SK-N-SH treated with all-trans-retinoic acid at 6 μM for 48 hours (cell line): ENCODE measurements around the gene DLL4.

Source experiments
- ATAC-seq: fragments of 200-7000 bp; cut with Tn5 transposase; 3 replicates; pipeline ENCODE4 v1.9.1; 2020; ENCODE audit warnings: mild to moderate bottlenecking, moderate library complexity
- ARNTL ChIP-seq: fragments of 450-650 bp; formaldehyde crosslinking; IDR thresholded peaks from 2 replicates; pipeline ENCODE4 v1.5.0; 2020; ENCODE audit warnings: low read depth, mild to moderate bottlenecking, moderate library complexity, borderline replicate concordance
- BACH2 ChIP-seq: fragments of 250-450 bp; sonication (Bioruptor Pico); IDR thresholded peaks from 2 replicates; pipeline ENCODE4 v1.9.0; 2021; ENCODE audit warnings: mild to moderate bottlenecking, borderline replicate concordance
- CSDC2 ChIP-seq: fragments of 250-450 bp; sonication (Bioruptor Pico); IDR thresholded peaks from 2 replicates; pipeline ENCODE4 v1.5.0; 2020; ENCODE audit warnings: mild to moderate bottlenecking, moderate library complexity
- ESRRG ChIP-seq: fragments of 250-450 bp; sonication (Bioruptor Pico); IDR thresholded peaks from 2 replicates; pipeline ENCODE4 v1.6.1; 2021; ENCODE audit warnings: mild to moderate bottlenecking
- ISL1 ChIP-seq: fragments of 250-450 bp; sonication (Bioruptor Pico); IDR thresholded peaks from 2 replicates; pipeline ENCODE4 v2.1.2; 2022; ENCODE audit warnings: mild to moderate bottlenecking, moderate library complexity
- OSR1 ChIP-seq: fragments of 250-450 bp; sonication (Bioruptor Pico); IDR thresholded peaks from 2 replicates; pipeline ENCODE4 v1.8.0; 2022; ENCODE audit warnings: moderate library complexity, mild to moderate bottlenecking, inconsistent platforms
- PPARA ChIP-seq: fragments of 250-450 bp; sonication (Bioruptor Pico); IDR thresholded peaks from 2 replicates; pipeline ENCODE4 v1.5.0; 2020; ENCODE audit warnings: mild to moderate bottlenecking, borderline replicate concordance
- RARB ChIP-seq: fragments of 250-450 bp; sonication (Bioruptor Pico); IDR thresholded peaks from 2 replicates; pipeline ENCODE4 v1.8.0; 2021; ENCODE audit warnings: mild to moderate bottlenecking, moderate library complexity
- SNAI2 ChIP-seq: fragments of 250-450 bp; sonication (Bioruptor Pico); IDR thresholded peaks from 2 replicates; pipeline ENCODE4 v1.5.0; 2020; ENCODE audit warnings: mild to moderate bottlenecking, moderate library complexity
- TCF4 ChIP-seq: fragments of 250-450 bp; sonication (Bioruptor Pico); IDR thresholded peaks from 2 replicates; pipeline ENCODE4 v1.8.0; 2021; ENCODE audit warnings: mild to moderate bottlenecking, moderate library complexity, borderline replicate concordance
- TOX ChIP-seq: fragments of 250-450 bp; sonication (Bioruptor Pico); IDR thresholded peaks from 2 replicates; pipeline ENCODE4 v1.8.0; 2021; ENCODE audit warnings: mild to moderate bottlenecking, moderate library complexity, borderline replicate concordance
- ZFP3 ChIP-seq: fragments of 250-450 bp; sonication (Bioruptor Pico); IDR thresholded peaks from 2 replicates; pipeline ENCODE4 v1.5.0; 2020; ENCODE audit warnings: mild to moderate bottlenecking, moderate library complexity
- ZFP30 ChIP-seq: fragments of 450-650 bp; formaldehyde crosslinking; IDR thresholded peaks from 2 replicates; pipeline ENCODE4 v1.5.0; 2022; ENCODE audit warnings: mild to moderate bottlenecking, moderate library complexity
- ZNF565 ChIP-seq: fragments of 450-650 bp; formaldehyde crosslinking; conservative IDR thresholded peaks from 2 replicates; pipeline ENCODE4 v1.5.0; 2020; ENCODE audit warnings: low read depth, mild to moderate bottlenecking, moderate library complexity
- ZNF70 ChIP-seq: fragments of 450-650 bp; formaldehyde crosslinking; IDR thresholded peaks from 2 replicates; pipeline ENCODE4 v1.5.0; 2020; ENCODE audit warnings: mild to moderate bottlenecking, moderate library complexity
- ZNF8 ChIP-seq: fragments of 450-650 bp; formaldehyde crosslinking; IDR thresholded peaks from 2 replicates; pipeline ENCODE4 v1.5.0; 2020; ENCODE audit warnings: mild to moderate bottlenecking, moderate library complexity
- TF ChIP-seq, protein P1 (sequence below): fragments of 250-450 bp; sonication (Bioruptor Pico); IDR thresholded peaks from 2 replicates; pipeline ENCODE4 v1.5.0; 2020; ENCODE audit warnings: mild to moderate bottlenecking, moderate library complexity
- TF ChIP-seq, protein P2 (sequence below): fragments of 250-450 bp; sonication (Bioruptor Pico); IDR thresholded peaks from 2 replicates; pipeline ENCODE4 v1.8.0; 2020; ENCODE audit warnings: mild to moderate bottlenecking, moderate library complexity, borderline replicate concordance
- TF ChIP-seq, protein P3 (sequence below): fragments of 250-450 bp; sonication (Bioruptor Pico); IDR thresholded peaks from 2 replicates; pipeline ENCODE4 v1.5.1; 2020; ENCODE audit warnings: low read depth, mild to moderate bottlenecking, moderate library complexity
- TF ChIP-seq, protein P4 (sequence below): fragments of 250-450 bp; sonication (Bioruptor Pico); IDR thresholded peaks from 2 replicates; pipeline ENCODE4 v1.8.0; 2021; ENCODE audit warnings: low read depth, mild to moderate bottlenecking, moderate library complexity, borderline replicate concordance

DLL4 gene

DNA sequence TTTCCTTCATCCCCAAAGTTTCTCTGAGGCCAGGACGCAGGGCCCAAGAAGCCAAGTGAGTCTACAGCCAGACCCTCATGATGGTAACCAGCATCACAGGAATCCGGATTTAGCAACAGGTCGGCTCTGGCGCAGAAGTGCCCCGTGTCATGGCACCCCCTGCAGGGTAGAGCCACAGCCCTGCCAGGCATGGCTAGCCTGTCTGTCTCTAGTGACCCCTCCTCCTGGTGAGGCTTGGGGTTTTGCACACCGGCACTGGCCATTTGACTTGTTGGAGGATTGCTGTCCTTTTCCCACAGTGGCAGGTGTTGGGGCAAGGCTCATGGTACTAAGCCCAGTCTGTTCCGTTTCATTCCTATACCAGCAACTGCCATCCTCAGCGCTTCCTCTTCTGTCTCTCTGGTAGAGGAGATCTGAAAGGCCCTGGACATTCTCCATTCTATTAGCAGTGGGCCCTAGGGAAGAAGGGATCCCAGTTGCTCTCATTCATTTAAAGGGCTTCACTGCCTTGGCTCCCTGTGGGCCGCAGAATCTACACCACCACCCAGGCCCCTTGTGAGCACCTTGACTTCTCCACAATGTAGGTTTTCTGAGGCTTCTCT lies 14.7 kb downstream of the DLL4 start (continued):
- TF ChIP-seq, protein P1, sequence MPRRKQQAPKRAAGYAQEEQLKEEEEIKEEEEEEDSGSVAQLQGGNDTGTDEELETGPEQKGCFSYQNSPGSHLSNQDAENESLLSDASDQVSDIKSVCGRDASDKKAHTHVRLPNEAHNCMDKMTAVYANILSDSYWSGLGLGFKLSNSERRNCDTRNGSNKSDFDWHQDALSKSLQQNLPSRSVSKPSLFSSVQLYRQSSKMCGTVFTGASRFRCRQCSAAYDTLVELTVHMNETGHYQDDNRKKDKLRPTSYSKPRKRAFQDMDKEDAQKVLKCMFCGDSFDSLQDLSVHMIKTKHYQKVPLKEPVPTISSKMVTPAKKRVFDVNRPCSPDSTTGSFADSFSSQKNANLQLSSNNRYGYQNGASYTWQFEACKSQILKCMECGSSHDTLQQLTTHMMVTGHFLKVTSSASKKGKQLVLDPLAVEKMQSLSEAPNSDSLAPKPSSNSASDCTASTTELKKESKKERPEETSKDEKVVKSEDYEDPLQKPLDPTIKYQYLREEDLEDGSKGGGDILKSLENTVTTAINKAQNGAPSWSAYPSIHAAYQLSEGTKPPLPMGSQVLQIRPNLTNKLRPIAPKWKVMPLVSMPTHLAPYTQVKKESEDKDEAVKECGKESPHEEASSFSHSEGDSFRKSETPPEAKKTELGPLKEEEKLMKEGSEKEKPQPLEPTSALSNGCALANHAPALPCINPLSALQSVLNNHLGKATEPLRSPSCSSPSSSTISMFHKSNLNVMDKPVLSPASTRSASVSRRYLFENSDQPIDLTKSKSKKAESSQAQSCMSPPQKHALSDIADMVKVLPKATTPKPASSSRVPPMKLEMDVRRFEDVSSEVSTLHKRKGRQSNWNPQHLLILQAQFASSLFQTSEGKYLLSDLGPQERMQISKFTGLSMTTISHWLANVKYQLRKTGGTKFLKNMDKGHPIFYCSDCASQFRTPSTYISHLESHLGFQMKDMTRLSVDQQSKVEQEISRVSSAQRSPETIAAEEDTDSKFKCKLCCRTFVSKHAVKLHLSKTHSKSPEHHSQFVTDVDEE (CRISPR knock-in tag), result no peak
- TF ChIP-seq BACH2 (no peak), ISL1 (CRISPR knock-in tag) (no peak), CSDC2 (CRISPR knock-in tag) (no peak)
- TF ChIP-seq, protein P2, sequence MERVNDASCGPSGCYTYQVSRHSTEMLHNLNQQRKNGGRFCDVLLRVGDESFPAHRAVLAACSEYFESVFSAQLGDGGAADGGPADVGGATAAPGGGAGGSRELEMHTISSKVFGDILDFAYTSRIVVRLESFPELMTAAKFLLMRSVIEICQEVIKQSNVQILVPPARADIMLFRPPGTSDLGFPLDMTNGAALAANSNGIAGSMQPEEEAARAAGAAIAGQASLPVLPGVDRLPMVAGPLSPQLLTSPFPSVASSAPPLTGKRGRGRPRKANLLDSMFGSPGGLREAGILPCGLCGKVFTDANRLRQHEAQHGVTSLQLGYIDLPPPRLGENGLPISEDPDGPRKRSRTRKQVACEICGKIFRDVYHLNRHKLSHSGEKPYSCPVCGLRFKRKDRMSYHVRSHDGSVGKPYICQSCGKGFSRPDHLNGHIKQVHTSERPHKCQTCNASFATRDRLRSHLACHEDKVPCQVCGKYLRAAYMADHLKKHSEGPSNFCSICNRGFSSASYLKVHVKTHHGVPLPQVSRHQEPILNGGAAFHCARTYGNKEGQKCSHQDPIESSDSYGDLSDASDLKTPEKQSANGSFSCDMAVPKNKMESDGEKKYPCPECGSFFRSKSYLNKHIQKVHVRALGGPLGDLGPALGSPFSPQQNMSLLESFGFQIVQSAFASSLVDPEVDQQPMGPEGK, result no peak

DNA sequence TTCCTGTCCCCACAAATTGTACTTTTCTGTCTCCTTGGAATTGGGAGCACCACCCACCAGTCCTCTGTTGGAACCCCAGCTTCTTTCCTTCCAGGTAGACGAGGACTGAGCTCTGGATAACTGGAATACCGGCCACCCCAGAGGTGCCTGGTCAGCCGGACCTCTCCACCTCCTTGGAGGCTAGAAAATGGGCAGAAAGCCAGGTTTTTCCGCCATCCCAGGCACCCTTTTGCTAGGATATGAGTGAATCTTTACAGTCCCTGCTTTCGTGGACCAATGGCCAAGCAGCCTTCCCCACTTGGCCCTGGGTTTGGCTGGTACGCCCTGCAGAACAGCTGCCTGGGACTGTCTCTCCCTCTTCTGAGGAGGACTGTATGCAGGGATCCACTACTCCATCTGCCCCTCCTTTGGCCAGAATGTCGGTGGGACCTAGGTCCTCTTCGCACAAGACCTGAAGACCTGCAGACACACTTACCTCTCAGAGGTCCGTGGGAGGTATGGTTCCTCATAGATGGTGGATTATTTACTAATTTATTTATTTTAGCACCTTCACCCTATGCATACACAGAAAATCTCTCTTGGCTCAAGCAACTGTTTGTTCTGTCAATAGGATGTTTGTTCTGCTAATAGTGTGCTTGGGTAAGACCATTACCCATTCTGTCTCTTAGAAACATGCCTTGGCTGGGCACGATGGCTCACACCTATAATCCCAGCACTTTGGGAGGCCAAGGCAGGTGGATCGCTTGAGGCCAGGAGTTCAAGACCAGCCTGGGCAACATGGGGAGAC lies 15.6 kb downstream of the DLL4 start:
- no peak for ATAC-seq
- TF ChIP-seq ZNF70 (no peak), ZNF565 (CRISPR knock-in tag) (no peak), ZFP3 (CRISPR knock-in tag) (no peak), ARNTL (CRISPR knock-in tag) (no peak), SNAI2 (no peak)
- TF ChIP-seq, protein P2, result no peak
- TF ChIP-seq, protein P3, sequence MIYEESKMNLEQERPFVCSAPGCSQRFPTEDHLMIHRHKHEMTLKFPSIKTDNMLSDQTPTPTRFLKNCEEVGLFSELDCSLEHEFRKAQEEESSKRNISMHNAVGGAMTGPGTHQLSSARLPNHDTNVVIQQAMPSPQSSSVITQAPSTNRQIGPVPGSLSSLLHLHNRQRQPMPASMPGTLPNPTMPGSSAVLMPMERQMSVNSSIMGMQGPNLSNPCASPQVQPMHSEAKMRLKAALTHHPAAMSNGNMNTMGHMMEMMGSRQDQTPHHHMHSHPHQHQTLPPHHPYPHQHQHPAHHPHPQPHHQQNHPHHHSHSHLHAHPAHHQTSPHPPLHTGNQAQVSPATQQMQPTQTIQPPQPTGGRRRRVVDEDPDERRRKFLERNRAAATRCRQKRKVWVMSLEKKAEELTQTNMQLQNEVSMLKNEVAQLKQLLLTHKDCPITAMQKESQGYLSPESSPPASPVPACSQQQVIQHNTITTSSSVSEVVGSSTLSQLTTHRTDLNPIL (CRISPR knock-in tag), result no peak

DNA sequence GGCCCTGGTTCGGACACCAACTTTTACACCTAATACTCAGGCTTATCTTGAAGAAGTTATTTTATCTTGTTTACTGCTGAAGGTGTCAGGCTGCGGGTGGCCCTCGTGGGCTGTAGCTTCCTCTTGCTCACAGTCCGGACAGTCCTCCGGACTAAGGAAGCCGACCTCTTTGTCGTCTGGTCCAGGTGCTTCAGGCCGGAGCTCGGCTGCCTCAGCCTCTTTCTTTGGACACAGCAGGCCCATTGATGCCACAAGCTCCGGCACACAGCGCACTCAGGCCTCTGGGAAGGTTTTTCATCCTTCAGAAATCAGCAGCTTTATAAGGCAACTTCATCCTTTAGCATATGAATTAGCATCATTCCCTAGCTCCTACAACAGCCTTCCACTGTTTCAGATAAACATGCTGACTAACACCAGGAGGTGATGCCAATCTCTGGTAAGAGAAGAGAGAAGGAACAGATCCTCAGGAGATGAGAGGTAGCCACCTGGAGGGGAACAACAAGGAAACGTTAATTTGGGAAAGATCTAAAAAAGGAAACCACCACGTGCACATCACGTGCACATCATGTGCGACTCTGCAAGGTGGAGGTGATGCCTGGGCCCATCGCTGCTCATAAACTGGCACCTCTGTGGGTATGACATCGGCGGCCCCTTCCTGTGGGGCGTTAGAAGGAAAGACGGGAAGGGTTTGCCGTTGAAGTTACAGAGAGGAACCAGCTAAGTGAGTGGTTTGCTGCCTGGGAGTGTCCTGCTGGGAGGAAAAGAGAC lies 19.8 kb downstream of the DLL4 start:
- no peak for ATAC-seq
- TF ChIP-seq SNAI2, result no peak
- no peak for TF ChIP-seq ZNF8 (CRISPR knock-in tag)
- TF ChIP-seq ZFP30, result no peak
- no peak for TF ChIP-seq RARB (CRISPR knock-in tag)
- no peak for TF ChIP-seq PPARA (CRISPR knock-in tag)
- TF ChIP-seq BACH2, result no peak
- TF ChIP-seq TCF4 (CRISPR knock-in tag), result no peak
- no peak for TF ChIP-seq ZFP3 (CRISPR knock-in tag)
- no peak for TF ChIP-seq ESRRG (CRISPR knock-in tag)
- TF ChIP-seq ARNTL (CRISPR knock-in tag), result no peak
- no peak for TF ChIP-seq TOX (CRISPR knock-in tag)
- TF ChIP-seq ISL1 (CRISPR knock-in tag), result no peak
- TF ChIP-seq, protein P4, sequence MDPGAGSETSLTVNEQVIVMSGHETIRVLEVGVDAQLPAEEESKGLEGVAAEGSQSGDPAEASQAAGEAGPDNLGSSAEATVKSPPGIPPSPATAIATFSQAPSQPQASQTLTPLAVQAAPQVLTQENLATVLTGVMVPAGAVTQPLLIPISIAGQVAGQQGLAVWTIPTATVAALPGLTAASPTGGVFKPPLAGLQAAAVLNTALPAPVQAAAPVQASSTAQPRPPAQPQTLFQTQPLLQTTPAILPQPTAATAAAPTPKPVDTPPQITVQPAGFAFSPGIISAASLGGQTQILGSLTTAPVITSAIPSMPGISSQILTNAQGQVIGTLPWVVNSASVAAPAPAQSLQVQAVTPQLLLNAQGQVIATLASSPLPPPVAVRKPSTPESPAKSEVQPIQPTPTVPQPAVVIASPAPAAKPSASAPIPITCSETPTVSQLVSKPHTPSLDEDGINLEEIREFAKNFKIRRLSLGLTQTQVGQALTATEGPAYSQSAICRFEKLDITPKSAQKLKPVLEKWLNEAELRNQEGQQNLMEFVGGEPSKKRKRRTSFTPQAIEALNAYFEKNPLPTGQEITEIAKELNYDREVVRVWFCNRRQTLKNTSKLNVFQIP (CRISPR knock-in tag), result no peak
- TF ChIP-seq, protein P1 (CRISPR knock-in tag), result no peak
- TF ChIP-seq OSR1 (CRISPR knock-in tag), result no peak
- no peak for TF ChIP-seq ZNF565 (CRISPR knock-in tag)
- TF ChIP-seq, protein P3 (CRISPR knock-in tag), result no peak
